Activated T-helper 1 cell treated with anti-CD3 and anti-CD28 coated beads, Interleukin-2, amount 50 U/mL, for 16 hours (primary cell): ENCODE data around the gene LIX1.
"Not testable (repeated sequence)": the region's sequence is repeated elsewhere in the genome, so short reads cannot be mapped to it uniquely, and the experiment has no call there.

ENCODE experiments used
- DNase-seq, 2 donors: peaks; one replicate each; pipeline ENCODE4 v3.0.0-alpha.2; 2020; ENCODE audit warnings: low read depth in 1 of 2, low spot score in 1 of 2

LIX1 gene

DNA sequence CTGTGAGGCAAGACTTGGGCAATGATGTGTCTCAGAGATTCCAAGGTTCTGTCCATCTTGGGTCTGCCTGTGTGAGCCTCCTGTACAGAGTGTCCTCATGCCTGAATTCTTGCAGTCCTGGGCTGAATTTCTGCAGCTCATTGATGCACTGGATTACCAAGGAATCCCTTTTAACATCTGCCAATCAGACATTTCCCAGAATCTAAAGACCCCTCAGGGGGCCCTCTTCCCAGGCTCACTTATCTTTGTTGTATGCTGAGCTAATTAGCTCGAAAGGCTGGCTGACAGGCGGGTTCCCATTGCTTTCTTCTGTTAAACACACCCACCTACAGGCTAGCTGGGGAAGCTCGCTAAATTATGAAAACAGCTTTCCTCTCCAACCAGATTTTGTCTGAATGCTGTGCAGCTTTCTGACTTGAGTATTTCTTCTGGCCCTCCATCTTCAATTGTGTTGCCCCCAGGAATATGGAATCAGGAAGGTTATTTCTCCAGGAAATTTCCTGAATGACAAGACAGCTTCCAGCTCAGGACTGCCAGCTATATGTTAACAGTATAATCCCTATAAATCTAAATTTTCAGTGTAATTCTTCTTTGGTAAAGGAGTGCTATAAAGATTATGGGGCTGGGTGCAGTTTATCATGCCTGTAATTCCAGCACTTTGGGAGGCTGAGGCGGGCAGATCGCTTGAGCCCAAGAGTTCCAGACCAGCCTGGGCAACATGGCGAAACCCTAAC is at the start of gene LIX1:
TSS of gene LIX1 (minus strand) at position 91 of the 734 bp plus-strand sequence. CDS start at position 56, 35 bp downstream.
- DNase-seq = no peak

DNA sequence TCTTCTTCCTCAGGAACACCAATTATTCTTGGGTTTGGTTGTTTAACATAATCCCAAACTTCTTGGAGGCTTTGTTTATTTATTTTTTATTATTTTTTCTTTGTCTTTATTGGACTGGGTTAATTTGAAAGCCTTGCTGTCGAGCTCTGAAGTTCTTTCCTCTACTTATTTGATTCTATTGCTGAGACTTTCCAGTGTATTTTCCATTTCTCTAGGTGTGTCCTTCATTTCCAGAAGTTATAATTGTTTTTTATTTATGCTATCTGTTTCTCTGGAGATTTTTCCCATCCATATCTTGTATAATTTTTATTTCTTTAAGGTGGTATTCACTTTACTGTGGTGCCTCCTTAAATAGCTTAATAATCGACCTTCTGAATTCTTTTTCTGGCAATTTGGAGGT is 49.5 kb upstream of the LIX1 start:
- no peak for DNase-seq

DNA sequence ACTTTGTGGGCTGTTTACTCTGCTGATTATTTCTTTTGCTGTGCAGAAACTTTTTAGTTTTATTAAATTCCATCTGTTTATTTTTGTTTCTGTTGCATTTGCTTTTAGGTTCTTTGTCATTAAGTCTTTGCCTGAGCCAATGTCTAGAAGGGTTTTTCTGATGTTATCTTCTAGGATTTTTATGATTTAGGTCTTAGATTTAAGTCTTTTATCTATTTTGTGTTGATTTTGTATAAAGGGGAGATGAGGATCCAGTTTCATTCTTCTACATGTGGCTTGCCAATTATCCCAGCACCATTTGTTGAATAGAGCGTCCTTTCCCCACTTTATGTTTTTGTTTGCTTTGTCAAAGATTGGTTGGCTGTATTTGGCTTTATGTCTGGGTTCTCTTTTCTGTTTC is 47.1 kb upstream of the LIX1 start:
- not testable (repeated sequence) for DNase-seq

DNA sequence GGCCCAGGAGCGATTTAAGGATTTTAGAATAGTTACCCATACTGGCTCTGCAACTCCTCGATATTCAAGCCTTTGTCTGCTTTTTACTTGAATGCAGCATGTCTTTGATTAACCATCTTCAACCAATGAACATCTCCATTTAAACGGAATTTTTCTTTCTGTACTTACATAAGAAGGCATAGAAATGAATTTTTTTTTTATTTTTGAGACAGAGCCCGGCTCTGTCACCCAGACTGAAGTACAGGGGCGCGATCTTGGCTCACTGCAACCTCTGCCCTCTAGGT is 41.5 kb upstream of the LIX1 start:
- no peak for DNase-seq

DNA sequence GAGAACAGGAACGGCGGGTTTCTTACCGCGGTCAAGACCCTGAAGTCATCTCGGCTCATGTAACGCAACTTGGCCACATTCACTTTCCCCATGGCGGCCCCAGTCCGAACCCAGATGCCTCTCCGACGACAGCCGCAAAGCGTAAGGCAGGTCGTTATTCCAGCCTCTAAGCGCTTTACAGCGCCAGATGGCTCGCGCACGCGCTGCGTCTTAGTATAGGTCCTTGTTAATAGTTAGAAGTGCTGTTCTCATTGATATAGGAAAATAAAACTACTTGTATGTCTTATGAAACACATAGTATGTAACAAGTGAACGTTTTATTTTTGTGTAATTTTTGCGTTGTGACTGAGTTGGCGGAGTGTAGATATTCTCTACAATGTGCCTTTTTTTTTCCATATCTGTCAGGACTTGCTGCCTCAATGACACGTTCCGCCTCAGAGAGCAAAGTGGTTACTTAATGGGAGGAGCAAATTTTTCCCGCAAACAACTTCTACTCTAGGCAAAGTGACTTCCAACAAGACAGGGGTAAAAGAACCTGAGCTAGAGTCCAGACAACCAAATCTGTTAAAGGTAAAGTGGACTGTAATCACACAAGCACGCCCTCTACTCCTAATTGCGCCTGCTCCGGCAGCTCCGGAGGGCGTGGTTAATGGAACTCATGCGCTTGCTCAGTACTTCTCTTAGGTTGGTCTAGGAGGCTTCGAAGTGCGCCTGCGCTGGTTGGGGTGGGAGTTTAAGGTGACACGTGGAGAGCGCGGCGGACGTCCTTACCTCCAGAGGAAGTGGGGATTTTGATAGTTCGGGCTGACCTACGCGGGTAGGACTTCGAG is 40.9 kb upstream of the LIX1 start, which contains the start of gene RIOK2:
TSS of gene RIOK2 (minus strand) at position 148 of the 830 bp plus-strand sequence. CDS start at position 92, 56 bp downstream.
- DNase-seq = peak; percentile 79 to 80

DNA sequence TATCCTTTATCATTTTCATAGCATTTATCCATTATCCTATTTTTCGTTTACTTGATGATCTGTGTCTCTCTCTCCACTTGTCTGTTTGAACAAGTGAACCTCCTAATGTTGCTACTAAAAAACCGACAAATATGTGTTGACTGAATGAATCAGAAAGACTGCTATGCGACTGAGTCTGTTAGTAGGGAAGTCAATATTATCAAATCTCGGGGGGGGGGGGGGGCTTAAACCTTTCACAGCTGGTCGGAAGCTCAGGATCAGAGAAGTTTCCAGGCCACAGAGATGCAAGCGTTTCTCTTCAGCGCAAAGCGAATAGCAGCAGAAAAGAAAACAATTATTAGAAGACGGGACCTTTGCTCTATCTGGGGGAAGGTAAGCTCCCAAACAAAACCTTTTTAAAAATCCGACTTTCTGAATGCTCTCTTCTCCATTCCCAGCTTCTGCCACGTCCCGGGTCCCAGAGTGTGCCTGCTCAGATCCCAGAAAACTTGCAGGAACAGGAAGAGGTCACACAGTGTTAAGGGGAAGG is 40.2 kb upstream of the LIX1 start:
- DNase-seq = no peak

DNA sequence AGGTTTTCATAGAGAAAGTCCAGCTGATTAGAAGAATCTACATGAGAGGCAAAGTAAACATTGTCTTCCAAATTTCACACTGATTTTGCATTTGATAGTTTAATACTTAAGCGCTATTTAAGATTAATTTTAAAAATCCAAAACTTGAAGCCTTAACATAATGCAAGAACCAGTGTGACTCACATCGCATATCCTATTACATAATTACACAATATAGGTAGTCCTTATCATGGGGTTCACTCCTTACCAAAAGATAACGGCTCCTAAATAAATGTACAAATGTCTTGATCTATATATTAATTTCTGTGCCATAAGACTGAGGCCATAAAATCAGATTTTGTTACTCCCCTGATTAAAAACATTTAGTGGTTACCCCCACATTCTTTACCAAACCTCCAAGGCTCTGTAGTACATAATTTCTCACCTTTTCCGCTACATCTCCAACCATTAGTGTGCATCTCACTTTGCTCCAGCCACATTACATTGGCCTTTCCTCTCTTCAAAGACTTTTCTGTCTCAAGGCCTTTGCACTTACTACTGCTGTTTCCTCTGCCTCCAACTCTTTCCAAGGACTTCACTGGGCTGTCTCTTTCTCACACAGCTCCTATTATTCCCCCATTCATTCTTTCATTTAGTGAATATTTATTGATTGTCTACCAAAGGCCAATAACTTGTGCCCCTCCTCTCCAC is 39.6 kb upstream of the LIX1 start:
- no peak for DNase-seq

DNA sequence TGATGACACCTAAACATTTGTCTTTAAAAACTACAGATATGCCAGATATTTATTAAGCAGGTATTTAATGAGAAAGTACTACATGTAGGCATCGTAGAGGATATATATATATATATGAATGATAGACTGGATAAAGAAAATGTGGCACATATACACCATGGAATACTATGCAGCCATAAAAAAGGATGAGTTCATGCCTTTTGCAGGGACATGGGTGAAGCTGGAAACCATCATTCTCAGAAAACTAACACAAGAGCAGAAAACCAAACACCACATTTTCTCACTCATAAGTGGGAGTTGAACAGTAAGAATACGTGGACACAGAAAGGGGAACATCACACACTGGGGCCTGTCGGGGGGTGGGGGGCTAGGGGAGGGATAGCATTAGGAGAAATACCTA is 37.0 kb upstream of the LIX1 start:
- not testable (repeated sequence) for DNase-seq

DNA sequence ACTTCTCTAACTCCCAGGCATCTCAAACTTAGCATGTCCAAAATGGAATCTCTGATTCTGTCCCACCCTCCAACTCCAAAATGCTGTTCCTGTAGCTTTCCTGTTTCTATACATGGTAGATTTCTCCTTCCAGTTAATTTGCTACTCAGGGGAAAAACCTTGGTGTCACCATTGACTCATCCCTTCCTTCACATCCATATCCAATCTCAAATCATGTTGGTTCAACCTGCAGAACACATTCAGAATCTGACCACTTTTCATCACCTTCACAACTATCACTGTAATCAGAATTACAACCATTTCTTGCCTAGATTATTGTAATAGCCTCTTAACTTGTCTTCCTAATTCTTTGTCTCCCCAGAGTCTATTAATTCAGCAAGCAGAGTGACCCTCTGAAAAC is 29.8 kb upstream of the LIX1 start:
- no peak for DNase-seq

DNA sequence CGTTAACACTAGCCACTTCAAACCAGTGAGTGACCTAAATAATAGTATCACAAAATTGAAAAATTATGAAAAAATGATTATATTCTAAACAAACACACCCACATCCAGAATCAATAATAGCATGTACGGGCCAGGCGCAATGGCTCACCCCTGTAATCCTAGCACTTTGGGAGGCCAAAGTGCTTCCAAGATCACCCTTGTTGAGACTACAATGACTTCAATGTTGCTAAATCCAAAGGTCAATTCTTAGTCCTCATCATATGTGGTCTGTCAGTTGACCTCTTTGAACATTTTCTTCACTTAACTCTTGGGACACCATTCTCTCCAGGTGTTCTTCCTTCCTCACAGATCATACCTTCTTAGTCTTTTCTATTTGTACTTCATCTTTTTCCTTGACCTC is 29.3 kb upstream of the LIX1 start:
- no peak for DNase-seq

DNA sequence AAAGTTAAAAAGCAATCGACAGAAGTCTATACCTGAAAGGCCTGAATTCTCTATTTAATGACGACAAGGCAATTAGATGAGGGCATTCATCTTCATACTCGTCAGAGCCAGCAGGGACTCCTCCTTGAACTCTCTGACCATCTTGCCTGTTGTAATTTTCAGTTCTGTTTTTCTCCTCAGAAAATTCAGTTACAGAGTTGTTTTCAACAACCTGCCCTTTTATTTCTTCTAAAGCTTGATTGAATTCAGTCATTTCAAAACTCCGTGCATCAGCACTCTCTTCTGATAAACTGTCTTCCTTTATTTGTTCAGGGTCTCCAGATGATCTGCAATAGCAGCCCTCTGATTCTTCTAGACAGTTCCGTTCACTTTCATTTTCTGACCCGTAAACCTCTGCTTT is 25.0 kb upstream of the LIX1 start:
- no peak for DNase-seq

DNA sequence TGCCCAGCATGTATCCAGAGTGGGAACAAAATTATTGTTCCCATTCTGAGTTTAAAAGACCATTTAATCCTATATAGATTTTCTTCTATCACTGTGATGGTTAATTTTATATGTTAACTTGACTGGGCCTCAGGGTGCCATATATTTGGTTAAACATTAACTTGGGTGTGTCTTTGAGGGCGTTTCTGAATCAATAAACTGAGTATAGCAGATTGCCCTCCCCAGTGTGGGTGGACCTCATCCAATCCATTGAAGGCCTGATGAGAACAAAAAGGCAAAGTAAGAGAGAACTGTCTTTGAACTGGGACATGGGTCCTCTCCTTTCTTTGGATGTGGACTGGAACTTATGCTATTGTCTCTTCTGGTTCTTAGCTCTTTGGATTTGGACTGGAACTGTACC is 23.3 kb upstream of the LIX1 start:
- no peak for DNase-seq

DNA sequence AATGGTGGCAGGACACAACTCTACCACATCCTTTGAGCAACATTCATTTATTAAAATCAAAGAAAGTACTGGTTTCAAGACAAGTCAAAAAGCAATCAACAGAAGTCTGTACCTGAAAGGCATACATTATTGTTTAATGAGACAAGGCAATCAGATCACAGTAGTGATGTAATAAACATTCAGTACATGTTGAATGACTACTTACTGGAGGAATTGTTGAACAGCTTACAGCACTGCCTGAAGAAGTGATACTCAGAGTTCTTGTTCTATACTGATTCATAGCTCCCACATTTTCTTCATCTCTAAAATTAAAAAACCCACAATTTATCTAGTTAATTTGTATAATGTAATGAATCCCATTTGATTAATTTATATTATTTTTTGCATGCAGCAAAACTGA is 22.4 kb upstream of the LIX1 start:
- no peak for DNase-seq

DNA sequence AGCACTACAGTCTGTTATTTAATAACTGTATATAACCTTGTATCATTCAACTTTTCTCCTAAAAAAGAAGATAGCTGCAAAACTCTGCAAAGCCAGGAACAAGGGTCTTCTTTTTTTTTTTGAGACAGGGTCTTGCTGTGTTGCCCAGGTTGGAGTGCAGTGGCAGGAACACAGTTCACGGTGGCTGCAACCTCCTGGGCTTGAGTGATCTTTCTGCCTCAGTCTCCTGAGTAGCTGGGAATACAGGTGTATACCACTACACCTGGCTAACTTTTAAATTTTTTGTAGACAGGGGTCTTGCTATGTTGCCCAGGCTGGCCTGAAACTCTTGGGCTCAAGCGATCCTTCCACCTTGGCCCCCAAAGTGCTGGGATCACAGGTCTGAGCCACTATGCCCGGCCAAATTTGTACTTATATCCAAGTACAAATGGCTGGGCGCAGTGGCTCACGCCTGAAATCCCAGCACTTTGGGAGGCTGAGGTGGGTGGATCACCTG is 21.4 kb upstream of the LIX1 start:
- no peak for DNase-seq

DNA sequence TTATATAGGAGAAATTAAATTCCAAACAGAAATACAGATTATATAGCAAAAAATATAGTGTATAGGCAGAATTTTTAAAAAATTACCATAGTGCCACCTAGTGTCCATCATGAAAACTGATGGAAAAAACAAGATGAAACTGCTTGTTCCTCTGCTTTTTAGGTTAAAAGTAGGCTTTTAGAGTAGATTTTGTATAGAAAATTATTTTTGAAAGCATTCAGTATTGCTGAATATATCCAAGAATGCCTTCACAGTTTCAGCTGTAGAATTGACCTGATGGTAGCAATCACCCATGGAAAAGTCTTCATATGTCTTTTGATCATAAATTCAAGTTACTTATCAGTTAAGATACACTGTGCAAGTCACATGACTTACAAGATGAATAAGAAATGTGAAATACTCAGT is 21.0 kb upstream of the LIX1 start:
- DNase-seq = no peak

DNA sequence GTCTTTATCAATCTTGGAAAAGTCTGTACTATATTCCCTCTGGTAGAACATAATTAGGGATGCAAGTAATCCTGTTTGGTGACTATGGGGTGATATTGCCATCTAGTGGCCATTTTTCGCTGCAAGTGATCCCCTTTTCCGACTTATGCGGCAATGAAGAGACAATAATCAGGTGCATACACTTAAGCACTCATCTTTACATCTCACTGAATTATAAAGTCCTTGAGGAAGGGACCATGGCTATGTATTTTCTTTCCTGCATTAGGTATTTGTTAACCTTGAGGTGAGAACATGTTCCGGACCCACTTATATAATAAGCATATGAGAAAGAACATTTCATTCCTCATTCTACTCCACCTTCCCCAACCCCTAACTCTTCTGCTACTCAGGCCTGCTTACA is 19.6 kb upstream of the LIX1 start:
- no peak for DNase-seq

DNA sequence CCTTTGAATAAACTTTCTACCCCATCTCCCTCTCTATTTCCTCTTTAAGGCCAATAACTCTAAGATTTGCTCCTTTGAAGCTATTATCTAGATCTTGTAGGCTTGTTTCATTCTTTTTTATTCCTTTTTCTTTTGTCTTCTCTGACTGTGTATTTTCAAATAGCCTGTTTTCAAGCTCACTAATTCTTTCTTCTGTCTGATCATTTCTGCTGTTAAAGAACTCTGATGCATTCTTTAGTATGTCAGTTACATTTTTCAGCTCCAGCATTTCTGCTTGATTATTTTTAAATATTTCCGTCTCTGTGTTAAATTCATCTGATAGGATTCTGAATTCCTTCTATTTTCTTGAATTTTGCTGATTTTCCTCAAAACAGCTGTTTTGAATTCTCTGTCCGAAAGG is 15.3 kb upstream of the LIX1 start:
- DNase-seq = no peak

DNA sequence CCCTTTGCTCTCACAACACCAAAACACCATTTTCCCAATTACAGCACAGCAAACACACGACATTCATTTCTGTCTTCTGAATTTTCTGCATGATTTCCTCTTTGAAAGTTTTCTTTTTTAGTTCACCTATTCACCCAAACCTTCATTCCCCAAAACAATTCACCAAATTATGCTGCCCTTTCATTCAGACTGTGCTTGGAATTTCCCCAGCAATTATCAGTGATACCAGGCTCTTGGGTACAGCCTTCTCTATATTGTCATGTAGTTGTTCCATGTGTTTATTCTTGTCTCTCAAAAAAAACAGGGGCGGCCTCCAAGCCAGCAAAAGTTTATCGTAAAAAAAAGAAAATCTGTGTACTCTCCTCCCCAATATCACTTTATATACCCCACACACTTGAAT is 9.0 kb upstream of the LIX1 start:
- no peak for DNase-seq

DNA sequence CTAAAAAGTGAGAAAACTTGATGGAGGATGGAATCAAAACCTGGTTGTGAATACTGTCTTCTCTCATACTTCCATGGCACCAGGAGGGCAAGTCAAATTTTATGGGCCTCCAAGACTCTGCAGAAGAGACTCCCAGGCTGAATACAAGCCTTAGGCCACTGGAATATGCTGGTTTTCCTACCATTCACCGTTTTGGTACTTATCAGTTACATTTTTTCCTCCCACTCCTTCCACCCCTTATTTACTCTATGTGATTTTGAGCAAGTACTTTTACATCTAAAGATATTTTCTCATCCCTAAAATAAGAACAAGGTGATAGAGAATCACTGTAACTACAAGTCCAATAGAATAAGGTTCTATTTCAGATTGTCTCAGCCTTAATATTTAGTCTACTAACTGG is 8.0 kb upstream of the LIX1 start:
- no peak for DNase-seq

DNA sequence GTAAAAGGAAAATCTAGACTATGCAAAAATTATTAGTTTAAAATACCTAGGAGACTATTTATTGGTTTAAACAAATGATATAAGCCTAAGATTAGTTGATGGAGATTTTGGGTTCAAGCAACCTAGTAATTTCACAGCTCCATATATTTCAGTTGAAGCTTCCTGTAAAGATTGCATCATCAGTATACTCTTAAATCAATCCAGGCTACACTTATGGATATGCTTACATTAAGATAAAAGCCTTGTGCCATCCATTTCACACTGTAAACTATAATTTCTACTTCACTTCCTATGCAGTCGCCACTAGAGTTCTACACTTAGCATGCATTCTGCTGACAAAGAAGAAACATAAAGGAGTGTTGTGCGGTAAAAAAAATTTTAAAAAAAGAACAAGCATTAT is 7.3 kb upstream of the LIX1 start:
- no peak for DNase-seq

DNA sequence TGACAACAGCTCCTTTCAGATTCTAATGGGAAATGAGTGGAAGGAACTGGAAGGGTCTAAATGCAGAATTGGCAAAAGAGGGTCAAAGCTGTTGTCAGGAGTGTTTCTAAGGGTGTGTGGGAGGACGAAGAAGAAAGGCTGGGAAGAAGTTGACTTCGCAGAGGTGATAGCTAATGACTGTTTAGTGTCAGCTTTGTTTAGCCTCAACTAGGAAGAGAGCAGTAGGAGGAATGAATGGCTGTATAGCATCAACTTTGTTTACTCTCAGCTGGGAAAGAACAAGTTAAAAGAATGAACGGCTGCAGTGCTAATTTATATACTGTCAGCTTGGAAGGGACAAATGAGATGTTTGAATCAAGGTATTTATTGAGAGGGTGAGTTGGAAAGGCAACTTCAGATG is 5.9 kb upstream of the LIX1 start:
- no peak for DNase-seq

DNA sequence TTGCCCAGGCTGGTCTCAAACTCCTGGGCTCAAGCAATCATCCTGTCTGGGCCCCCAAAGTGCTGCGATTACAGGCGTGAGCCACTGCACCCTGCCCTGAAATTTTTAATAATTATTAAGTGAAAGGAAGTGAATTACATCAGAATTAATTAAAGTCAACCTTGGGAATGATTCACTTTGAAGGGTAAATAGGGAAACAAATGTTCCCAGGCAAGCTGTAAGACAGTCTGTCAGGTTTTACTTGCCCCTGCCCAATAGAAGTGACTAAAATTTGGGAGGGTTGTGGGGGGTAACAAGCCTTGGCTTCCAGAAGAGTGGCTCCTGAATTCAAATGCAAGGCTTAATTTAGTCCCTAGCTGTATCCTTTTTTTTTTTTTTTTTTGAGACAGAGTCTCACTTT is 1.3 kb upstream of the LIX1 start:
- DNase-seq = no peak
